Superior temporal gyrus (tissue), 1 donor: ENCODE results near the gene HYCC1.
"Not testable (repeated sequence)": the region's sequence is repeated elsewhere in the genome, so short reads cannot be mapped to it uniquely, and the experiment has no call there.

Source experiments
- DNase-seq: peaks from one replicate; pipeline ENCODE4 v3.0.0-alpha.2; 2016; ENCODE audit errors: extremely low spot score

HYCC1 gene

DNA sequence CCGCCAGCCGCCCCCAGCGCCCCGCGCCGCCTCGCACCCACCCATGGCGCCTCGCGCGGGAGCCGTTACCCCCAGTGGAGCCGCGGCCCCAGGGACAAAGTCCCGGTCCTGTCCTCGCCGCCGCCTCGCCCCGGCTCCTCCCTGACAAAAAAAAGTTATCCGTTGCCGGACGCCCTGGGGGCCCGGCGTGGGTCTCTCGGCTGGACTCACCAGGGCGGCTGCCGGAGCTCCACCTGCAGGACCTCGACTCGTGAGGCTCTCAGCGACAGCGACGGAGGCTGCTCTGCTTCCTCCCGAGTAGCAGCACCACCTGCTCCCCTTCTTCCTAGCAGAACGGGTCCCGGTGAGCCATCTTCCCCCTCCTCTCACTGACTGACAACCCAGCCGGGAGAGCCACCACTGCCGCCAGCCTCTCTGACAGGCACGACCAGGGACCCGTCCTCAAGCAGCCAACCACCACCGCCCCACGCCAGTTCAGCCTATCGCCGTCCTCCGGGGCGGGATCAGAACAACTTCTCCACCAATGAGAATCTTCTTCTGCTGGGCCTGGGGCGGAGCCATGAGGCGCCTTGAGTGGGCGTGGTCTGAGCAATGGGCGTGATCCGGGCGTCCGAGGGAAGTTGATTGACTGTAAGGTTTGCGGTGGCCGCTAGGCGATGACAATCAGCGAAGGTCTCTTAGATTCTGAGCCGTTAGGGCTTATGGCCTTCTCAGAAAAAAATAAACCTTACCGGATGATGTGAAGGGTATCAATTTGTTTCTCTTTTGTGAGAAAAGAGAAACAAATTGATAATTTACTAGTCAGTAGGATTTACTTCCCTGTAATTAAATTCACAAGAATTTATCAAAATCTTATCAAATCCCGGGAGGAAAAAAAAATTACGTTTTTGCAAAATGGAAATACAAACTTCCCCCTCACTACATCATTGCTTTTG is at the start of gene HYCC1:
TSS of gene HYCC1 (minus strand) at position 416 of the 935 bp plus-strand sequence. CDS start 23,019 bp downstream, outside the sequence.
- DNase-seq, result peak; percentile 99

- no peak for DNase-seq
Observed at GRCh38 chr7:23062452-23062851, 48.5 kb upstream of the HYCC1 start.

DNA sequence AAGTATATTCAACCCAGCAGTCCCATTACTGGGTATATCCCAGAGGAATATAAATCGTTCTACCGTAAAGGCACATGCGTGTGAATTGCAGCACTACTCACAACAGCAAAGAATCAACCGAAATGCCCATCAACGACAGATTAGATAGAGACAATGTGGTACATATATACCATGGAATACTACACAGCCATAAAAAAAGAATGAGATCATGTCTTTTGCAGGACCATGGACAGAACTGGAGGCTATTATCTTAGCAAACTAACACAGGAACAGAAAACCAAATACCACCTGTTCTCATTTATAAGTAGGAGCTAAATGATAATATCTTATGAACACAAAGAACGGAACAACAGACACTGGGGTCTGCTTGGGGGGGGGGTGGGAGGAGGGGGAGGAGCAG is 47.4 kb upstream of the HYCC1 start:
- no peak for DNase-seq

- DNase-seq, result peak; percentile 47
Observed at GRCh38 chr7:23058408-23059096, 44.6 kb upstream of the HYCC1 start.

- peak; percentile 90 for DNase-seq
Observed at GRCh38 chr7:23055582-23056178, 41.8 kb upstream of the HYCC1 start.

GRCh38 chr7:23051124-23051485 is 37.2 kb upstream of the HYCC1 start:
- not testable (repeated sequence) for DNase-seq

- not testable (repeated sequence) for DNase-seq
Observed at GRCh38 chr7:23046336-23046735, 32.4 kb upstream of the HYCC1 start.

- DNase-seq, result not testable (repeated sequence)
Observed at GRCh38 chr7:23045086-23045485, 31.2 kb upstream of the HYCC1 start.

- DNase-seq, result no peak
Observed at GRCh38 chr7:23044581-23044980, 30.7 kb upstream of the HYCC1 start.

GRCh38 chr7:23043441-23043840 is 29.5 kb upstream of the HYCC1 start:
- no peak for DNase-seq

GRCh38 chr7:23039674-23040073 is 25.7 kb upstream of the HYCC1 start:
- DNase-seq, result not testable (repeated sequence)

GRCh38 chr7:23035542-23036371 is 21.8 kb upstream of the HYCC1 start:
- not testable (repeated sequence) for DNase-seq

DNA sequence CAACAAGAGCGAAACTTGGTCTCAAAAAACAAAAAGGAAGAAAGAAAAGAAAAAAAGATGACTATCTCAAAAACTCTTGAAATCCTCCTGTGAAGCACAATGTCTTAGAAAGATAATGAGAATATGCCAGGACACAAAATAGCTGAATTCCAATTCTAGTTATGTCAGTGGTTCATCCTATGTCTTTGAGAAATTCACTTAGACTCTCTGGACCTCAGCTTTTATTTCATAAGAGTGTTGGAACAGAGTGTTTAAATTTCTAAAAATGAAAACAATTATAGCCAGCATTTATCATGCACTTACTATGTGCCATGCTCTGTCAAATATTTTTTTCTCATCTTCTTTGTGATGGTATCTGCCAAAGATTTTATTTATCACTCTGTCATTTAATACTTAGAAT is 13.3 kb upstream of the HYCC1 start:
- DNase-seq, result no peak

- no peak for DNase-seq
Observed at GRCh38 chr7:23026164-23026563, 12.2 kb upstream of the HYCC1 start.

DNA sequence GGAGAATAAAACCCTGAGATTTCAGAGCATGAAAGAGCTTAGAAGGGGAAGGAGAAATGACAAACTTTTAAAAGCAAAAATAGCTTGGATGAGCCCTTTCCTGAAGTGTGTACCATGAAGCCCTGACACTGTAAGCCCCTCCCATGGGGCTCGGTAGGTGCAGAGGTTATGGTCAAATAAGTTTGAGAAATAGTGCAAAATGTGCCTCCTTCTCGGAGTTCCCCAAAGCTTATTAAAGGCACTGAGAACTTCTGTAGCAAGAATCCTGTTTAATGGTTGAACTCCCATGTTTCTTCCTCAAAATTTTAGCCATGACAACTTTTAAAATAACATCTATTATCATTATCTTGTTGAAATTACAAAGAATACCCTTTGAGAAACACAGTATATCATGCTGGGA is 10.5 kb upstream of the HYCC1 start:
- no peak for DNase-seq

DNA sequence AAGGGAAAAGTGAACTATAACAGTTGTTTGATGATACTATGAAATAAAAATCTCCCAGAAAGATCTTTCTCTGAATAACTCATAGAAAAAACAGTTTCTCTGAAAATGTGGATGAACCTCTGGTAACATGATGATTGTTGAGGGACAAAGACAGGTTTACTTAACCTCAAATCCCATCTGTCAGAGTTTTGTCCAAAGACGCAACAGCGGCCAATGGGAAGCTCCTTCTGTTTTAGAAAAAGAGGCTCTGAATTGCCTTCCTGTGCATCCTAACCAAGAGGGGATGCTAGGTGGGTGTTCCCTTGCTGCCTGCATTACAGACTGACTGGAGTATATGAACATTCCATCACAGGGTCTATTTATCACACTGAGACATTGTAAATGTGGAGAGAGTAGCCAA is 8.9 kb upstream of the HYCC1 start:
- DNase-seq, result no peak

GRCh38 chr7:23022258-23022769 is 8.4 kb upstream of the HYCC1 start:
- DNase-seq, result no peak

DNA sequence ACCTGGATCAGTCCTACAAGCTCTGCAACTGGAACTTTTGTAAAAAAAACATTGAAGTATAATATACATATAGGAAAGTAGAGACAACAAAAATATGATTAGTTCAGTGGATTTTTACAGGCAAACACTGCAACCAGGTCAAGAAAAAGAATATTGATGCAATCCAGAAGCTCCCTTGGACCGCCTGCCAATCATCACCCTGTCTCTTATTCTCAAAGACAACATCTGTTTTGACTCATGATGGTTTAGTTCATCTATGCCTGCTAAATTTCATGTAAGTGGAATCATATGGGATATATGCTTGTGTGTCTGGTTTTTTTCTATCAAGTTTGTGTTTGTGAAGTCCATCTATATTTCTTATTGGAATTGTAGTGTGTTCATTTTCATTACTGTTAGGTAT is 7.7 kb upstream of the HYCC1 start:
- no peak for DNase-seq

DNA sequence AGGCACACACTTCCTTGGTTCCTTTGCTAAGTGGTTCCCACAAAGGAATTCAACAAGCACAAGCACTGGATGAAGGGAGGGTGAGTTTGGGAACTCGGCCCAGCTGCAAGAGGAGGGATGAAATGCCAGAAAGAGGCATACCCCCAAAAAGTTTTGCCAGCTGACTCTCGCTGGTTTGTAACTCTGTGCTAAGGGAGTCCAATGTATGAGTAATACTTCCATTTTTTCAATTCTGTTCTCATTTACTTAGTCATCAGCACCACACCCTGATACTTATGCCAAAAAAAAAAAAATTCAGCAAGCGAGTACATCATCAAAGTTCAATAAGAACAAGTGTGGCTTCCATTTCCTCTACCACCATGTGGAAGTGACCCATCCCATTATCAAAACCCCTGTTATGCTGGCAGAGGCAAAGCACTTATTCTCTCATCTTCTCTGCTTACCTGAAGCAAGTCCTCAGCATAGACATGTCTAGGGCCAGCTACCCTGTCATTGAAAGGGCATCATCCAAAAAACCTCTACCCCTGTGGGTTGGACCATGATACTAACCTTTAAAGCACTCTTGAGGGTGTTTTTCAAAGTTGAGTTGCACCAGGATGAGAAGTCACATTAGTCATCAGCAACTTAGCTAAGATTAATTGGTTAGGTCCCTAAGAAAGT is 6.9 kb upstream of the HYCC1 start:
- DNase-seq, result no peak

DNA sequence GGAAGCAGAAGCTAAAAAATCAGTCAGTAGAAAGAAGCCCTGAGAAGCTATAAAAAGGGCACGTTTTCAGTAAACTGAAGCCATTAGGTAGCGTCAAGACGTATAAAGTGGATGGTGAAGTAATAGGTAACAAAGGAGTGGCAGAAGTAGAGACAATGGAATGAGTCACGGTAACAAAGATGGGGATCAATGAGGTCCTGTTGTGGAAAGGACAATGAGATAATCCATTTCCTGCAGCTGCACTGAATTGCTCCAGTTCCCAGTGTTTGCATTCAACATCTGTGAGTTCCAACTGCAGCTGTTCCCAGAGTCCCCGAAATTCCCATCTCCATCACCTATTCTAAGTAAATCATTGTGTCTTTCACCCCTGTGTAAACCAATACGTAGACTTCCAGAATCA is 4.8 kb upstream of the HYCC1 start:
- peak; percentile 82 for DNase-seq

- DNase-seq, result no peak
Observed at GRCh38 chr7:23017309-23017708, 3.4 kb upstream of the HYCC1 start.
